CD4-positive, alpha-beta T cell treated with Interleukin-6 for 4 hours (primary cell): Measurements from ENCODE around the gene F13A1.

Source experiments
- DNase-seq: peaks from one replicate; pipeline ENCODE4 v3.0.0-alpha.2; 2020; ENCODE audit warnings: mixed read lengths

Gene F13A1

DNA sequence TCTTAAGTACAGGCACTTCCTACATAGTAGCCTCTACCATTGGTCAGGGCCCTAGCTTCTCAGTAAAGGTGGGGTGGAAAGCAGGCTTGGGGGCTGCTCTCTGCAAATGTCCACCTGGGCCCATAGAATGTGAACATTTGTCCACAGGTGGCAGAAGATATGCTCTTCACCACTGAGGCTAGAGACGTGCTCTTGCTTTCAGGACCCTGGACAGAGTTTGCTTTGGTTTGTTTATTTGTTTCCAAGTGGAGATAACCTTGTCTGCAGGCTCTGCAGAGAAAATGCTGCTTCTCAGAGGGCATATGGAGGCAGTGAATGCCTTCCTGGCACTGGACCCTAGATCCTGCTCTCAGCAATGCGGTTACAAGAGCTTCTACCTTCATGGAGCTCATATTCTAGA is 129.0 kb downstream of the F13A1 start:
- no peak for DNase-seq

DNA sequence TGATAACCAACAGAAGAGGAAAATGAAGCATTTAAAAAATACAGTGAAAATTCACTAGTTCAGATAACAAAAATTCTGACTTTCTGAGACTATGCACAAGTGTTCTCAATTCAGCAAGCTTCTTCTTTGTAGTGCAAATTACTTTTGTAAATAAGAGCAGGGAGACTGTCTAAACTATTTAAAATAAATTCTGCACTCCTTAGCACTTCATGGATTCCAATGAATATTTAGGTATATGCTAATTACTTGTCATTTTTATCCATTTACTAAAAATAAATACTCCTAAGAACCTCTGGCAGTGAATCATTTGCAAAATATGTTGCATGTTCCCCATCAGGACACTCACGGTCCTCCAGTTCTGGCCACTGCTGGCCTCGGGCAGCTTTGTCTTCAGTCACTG is 139.8 kb downstream of the F13A1 start:
- no peak for DNase-seq

DNA sequence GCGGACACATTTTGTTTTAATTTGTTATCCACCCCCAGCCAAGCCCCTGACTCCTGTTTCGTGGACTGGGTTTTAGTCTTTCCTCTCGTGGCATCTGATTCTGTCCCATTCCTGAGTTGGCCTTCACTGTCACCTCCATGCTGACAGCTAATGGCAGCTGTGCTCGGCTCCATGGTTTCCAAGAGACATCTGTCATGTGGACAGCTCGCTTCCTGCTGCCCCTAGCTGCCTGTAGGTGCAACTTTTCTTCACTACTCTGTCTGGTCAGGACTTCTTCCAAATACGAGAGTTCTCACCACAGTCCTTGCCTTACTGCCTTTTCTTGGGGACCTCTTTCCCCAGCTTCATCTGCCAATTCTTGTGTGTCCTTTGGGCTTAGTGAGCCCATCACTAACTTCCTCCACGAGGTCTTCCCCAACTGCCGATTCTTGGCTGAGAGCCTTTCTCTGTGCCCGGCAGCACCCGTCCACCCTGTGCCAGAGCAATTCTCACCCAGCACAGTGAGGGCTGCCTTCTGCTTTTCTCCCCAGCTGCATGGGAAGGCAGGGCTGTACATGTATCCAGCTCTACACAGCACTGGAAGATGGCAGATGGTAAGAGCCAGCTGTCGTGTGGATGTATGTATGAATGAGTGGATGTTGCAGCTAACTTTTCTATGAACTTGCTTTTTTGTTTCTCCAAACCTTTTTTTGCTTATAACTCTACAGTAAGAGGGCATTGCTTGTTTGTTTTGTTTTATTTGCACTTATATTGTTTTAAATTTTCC is 140.4 kb downstream of the F13A1 start:
- DNase-seq: no peak

DNA sequence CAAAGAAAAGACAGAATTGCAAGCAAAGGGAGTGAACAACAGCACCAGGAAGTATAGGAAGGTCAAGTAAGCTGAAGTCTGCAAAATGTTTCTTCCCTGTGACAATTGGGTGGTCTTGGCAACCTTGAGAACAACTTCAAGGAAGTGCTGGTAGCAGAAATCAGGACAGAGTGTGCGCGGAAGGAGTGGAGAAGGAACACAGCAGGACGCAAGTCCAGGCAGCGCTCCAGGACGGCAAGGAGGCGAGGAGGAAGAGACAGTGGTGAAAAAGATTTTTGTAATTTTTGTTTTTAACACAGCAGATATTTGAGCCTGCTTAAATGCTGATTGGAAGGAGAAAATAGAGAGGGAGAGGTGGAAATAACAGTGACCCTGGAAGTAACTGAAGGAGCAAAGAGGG is 141.7 kb downstream of the F13A1 start:
- no peak for DNase-seq

DNA sequence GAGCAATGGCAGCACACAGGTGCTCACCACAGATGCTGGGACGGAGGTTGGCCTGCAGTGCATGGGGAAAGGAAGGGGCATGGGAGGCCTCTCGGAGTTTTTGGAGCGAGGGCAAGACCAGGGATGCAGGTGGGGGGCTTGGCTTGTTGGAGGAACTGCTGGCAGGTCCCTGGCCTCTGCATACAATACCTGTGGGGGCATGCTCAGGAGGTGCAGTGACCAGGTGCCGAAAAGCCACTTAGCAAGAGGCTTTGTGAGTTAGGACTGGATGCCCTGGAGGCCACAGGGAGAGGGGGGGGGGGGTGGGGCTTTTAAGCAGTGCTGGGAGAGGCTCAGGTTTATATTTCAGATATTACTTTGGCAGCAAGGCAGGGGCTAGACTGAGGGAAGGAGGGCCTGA is 142.7 kb downstream of the F13A1 start:
- DNase-seq: no peak

DNA sequence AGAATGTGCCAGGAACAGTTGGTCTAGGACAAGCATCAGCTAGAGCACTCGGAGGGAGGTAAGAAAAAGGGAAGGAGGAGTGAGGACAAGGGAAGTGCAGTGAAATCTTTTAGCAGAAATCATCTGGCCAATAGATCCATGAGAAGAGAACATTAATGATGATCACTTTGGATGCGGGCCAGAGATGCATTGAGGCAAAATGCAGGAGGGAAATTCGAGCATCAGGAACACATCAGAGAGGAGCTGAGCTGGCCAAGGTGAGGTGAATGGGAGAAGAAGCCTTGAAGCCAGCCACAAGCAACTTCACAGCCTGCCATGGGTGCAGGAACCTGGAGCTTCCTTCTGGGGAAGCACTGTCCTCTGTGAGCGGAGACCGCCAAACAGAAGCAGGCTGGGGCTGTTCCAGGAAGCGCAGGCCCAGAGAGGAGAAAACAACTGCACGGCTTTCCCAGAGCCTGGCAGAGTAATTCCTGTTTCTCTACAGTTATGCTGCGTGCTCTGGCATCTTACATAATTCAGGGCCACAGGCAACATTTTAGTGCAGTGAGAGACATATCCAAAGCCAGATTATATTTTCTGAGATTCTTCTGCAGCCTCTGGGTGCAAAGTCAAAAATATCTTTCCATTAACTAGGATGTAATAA is 143.8 kb downstream of the F13A1 start:
- DNase-seq: no peak

DNA sequence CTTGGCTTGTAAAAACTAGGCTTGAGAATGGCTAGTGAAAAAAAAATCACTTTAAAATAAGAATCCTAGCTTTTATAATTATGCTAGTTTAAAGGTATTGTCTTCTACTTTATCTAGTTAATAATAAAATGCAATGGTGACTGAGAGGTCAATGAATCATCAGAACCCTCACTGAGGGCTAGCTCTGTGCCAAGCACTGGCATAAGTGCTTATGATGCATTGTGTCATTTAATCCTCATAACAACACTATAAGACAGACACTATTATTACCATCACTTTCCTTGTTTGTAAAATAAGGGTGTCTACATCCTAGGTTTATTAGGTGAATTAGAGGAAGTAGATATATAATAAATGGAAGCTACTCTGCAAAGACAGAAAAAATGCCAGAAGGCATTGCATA is 144.3 kb downstream of the F13A1 start:
- no peak for DNase-seq

DNA sequence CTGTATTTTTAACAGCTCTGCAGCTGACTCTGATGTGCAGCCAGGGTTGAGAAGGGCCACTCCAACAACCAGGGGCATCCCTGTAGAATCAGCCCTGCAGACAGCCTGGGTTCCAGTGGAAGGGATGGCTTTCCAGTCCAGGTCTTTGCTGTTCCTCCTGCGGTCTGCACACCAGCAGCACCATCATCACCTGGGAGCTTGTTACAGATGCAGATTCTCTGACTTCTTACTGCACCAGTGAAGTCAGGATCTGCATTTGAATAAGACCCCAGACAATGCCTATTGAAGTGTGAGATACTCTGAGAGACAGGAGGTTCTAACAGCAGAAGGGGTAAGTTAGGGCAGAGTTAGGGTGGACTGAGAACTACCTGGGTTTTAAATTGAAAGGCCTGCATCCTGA is 151.3 kb downstream of the F13A1 start:
- no peak for DNase-seq

DNA sequence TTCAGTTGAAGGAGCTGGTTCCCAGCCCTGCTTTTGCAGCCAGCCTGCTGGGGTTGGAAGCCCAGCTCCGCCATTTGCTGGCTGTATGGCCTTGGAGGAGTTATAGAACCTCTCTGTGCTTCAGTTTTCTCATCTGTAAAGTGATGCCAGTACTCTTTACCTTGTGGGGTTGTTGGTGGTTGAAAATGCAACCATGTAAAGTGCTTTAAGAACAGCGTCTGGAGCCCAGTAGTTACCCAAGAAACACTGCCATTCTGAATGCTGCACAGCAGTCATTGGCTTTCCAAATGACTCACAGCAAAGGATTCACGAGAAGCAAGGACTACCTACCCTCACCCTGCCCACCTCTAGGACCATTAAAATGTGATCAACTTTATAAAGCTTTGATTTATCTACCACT is 154.4 kb downstream of the F13A1 start:
- no peak for DNase-seq

DNA sequence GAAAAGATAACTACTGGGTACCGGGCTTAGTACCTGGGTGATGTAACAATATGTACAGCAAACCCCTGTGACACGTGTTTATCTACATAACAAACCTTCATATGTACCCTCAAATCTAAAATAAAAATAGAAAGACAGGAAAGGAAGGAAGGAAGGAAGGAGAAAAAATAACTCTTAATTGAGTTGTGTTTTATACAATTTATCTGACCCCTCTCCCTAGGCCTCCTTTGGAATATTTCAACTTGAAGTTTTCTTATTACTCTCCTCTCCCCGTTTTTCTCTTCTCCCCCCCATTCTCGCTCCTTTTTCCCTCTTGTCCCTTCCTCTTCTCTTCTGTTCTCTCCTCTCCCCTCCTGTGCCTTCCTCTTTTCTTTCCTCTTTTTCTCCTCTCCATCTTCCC is 156.1 kb downstream of the F13A1 start:
- DNase-seq: no peak

DNA sequence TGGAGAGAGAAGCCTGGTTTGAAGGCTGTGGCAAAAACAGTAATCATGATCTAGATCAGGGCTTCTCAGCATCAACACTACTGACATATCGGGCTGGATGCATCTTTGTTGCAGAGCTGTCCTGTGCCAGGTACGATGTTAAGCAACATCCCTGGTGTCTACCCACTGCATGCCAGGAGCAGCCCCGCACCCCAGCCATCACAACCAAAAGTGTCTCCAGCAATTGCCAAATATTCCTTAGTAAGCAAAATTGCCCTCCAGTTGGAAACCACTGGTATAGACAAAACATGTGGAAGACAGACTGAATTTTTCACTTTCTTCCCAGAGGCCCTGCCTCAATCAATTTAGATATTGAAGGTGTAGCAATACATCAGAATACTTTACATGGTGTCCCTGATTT is 166.1 kb downstream of the F13A1 start:
- no peak for DNase-seq

DNA sequence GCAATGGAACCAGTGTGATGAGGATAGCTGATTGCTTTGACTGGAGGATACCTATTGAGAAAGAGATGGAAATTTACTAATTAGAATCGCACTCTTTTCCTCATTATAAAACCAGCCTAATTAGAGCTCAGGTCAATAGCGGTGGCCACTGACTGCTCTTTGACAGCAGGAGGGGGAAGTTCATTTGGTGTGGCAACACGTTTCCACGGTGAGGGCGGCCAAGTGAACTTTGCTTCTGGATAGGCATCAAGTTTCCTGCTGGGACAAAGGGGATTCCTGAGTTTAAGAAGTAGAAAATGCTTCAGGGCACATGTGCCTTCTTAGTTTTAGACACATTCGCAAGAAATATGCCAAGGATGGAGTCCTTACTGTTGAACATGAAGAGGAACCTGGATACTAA is 168.4 kb downstream of the F13A1 start:
- no peak for DNase-seq

DNA sequence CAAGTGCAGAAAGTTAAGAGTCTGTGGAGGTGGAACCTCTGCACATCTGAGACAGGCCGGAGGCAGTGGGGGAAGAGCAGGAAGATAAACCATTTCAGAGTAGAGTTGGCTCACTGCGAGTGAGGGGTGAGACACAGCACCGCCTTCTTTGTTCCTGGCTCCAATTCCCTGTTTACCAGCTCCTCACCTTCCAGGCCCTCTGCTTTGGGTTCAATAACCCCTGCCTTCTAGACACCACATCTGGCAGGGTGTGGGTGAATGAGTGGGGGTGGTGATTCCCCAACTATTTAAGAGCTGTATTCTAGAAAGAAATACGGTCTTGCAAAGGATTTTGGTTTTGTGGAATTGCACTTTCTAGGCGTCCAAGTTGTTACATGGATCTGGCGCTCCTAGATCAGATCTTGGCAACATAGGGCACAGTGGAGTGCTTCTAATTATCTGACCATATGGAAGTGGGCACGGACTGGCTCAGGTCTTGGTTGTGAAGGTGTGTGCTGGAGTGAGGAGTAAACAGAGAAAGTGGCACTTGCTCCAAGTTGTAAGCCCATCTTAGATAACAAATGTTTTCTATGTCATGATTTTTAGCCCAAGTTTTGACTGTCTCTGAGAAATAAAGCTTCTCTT is 172.2 kb downstream of the F13A1 start:
- no peak for DNase-seq

DNA sequence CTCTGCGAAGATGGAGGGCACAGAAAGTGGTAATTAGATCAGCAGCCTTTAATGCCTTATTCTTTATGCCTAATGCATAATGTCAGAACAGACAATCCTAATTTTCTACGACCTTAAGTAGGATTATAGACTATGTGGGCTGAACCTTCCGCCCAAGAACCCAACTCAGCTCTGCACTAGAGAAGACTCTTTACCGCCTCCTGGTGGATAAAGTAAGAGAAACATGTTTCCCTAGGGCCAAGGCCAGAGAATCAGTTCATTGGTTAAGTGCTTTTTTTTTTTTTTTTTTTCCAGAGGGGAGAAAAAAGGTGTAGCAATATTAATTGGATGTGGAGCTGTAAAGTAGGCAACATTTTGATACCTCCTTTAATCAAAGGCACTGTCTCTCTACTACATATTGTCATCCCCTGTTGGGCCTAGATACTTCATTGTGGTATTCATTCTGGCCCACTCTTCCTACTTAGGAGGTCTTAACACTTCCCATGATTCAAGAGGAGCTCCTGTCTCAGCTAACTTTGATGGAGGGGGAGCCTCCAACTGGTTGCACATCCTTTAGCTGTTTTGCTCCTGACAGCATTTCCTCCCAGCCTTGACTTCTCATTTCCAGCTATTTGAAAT is 188.9 kb downstream of the F13A1 start:
- no peak for DNase-seq

DNA sequence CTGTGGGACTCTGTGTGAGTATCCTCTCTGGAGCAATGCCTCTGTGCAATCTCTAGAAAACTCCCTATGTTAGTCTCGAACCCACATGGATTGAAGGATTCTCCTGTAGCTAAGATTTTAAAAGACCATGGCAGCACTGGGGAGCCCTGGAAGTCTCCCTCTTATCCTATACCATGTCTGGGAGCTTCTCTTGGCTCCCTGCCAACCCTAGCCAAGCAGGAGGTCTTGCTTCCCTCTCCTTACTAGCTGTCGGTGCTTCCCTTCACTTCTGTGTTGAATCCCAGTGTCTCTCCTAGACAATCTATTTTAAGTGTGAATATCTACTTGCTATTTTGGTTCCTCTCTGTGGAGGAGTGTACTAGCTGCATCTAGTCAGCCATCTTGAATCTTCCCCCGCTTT is 195.0 kb downstream of the F13A1 start:
- no peak for DNase-seq

DNA sequence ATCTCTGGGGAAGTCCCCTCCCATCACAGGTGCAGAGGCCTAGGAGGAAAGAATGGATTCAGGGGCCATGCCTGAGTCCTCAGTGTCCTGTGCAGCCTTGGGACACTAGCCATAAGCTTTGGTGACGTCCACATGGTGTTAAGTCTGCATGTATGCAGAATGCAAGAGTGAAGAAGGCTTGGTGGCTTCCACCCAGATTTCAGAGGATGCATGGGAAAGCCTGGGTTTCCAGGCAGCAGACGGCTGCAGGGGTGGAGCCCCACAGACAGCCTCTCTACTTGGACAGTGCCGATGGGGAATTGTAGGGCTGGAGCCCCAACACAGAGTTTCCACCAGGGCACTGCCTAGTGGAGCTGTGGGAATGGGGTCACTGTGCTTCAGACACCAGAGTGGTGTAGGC is 196.7 kb downstream of the F13A1 start:
- DNase-seq: no peak

DNA sequence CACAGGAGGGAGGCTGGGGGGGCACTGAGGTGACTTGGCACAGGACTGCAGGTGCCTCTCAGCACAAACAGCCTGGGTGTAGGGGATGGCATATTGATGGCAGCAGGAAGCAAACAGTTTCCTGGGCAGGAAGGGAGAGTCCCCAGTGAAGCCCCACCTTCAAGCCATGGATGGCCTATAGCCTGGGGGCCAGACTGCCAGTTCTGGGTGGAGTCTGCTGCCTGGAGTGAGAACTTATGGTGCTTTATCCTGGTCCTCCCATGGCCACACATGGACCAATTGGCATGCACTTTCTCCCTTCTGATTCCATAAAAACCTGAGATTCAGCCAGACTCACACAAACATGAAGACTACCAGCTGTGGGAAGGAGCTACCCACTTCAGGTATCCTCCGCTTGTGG is 198.5 kb downstream of the F13A1 start:
- DNase-seq: no peak

DNA sequence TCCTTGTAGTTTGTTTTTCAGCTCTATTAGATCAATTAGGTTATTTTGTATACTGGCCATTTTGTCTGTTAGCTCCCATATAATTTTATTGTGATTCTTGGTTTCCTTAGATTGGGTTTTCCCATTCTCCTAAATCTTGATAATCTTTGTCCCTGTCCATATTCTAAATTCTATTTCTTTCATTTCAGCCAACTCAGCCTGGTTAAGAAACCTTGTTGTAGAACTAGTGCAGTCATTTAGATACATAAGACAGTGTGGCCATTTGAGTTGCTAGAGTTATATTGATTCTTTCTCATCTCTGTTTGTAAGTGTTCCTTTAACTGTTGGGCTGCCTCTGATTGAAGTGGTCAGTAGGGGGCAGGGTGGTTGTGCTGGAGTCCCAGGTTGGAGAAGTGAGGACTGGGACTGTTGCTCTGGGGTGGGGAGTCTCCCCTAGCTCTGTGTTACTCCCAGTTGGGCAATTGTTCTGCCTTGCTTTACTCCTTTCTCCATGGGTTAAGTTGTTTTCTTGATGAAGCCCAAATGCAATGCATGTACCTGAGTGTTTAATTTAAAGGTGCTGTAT is 214.9 kb downstream of the F13A1 start:
- no peak for DNase-seq
